GM18909 (cell line): ENCODE measurements around the gene SAMD4A.

Experiments
- ATAC-seq: cut with Tn5 transposase; IDR thresholded peaks from one replicate; pipeline ENCODE4 v1.9.1; 2021; ENCODE audit warnings: mild to moderate bottlenecking; ENCODE audit not compliant: unreplicated experiment, poor library complexity

Gene SAMD4A

DNA sequence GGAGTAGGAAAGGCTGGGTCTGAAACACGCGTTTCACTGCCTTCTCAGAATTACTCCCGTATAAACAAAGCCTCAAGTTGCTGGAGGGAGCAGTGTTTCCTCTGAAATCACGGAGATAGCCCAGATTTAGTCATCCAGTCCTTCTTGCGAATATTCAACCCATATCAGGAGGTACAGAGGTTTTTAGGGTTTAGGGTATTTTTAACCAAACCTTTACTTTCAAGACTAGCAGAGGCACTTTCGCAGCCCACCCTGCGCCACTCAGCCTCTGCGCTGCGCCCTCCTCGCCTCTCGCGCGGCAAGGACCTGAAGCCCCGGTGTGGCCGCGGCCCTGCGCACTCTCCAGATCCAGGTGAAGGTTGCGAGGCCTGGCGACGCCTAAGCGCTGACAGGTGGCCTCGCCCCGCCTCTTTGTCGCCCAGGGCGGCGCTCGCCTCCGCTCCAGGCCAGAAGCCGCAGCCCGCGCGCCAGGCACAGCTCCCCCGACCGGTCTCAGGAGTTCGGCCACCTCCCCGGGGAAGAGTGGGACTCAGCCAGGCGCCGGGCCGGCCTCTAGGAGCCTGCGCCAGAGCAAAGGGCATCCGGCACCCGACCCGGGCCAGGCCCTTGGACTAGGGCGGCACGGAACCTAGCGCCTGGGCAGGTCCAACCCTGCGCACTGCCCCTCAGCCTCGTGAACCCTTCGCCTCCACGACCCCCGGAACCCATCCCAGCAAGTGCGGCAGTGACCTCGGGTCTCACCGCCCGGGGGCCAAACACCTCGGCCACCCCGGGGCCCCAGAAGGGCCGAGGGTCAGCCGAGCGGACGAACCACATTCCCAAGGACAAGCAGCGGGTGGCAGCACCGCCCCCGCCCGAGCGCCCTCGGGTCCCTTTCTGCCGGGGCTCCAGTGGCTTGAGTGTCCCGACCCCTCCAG lies 1.8 kb upstream of the SAMD4A start:
- peak; percentile 41 for ATAC-seq

DNA sequence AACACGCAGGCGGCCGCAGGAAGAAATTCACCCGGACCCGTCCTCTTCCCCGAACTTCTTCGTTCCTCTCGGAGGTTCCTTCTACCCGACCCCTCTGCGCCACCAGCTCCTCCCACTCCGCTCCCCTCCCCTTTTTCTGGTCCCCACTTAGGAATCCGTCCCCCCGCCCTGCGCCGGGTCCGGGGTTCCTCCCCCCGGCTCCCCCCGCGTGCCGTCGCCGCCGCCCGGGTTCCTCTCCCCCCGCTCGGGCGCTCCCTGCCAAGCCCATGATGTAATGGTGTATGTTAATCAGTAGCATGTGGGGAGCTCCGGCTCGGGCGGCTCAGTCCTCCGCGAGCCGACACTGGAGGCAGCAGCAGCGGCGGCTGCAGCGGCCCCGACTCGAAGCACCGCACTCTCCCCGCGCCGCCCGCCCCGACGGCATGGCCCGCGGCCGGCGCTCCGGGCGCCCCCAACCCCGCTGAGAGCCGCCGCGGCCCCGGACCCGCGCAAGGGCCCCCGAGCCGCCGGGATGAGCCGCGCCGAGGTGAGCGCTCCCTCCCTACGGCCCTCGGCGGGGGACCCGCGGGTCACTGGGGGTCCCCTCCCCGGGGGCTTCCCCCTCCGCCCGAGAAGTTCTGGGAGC lies 1.0 kb upstream of the SAMD4A start:
- peak; percentile 60 for ATAC-seq

DNA sequence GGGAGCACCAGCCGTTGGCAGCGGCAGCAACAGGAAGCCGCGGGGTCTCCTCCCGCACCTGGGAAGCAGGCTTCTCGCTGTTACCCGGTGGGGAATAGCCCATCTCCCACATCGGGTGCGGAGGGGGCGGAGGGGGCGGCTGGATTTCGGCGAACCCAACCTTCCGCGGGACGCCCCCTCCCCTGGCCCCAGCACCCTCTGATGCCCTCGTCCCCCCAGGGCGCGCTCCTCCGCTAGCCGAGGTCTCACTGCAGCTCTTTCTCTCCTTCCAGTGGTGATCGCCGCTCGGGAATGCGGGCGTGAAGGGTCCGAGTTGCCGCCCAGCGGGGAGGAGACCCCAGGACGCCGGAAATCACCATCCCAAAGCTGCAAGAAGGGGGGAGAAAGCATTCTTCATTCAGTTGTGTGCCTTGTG lies 303 bp downstream of the SAMD4A start:
- no peak for ATAC-seq

DNA sequence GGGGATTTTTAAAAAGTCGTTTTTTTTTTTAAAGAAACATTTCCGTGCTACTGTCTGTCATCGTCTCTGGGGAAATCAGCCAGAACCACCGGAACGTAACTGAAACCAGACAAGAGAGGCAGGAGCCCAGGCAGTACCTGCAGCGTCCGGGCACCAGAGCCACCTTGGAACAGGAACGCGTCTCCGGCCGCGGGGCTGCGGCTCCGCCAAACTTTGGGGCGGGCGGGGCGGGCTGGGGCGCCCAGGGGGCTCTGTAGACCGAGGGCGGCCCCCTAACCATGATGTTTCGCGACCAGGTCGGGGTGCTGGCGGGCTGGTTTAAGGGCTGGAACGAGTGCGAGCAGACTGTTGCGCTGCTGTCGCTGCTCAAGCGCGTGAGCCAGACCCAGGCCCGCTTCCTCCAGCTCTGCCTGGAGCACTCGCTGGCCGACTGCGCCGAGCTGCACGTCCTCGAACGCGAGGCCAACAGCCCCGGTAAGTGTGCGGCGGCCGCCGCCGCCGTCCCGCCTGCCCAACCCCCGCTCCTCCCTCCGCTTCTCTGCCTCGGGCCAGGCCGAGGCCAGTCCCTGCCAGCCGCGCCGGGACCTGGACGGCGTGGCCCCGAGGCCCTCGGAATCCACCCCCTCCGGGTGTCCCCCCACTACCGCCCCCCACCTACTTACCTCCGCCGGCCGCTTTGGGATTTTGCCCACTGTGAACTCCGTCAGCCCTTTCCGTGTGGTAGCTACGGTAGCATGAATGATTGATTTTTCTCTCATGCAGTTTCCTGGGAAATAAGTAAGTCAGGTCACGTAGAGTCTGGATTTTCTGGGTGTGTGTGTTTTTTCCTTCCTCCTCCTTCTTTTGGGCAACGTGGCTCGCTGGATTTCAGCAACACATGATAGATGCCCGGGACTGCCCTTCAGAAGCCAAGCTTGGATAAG lies 972 bp downstream of the SAMD4A start:
- no peak for ATAC-seq

GRCh38 chr14:54568821-54569595 lies 2.1 kb downstream of the SAMD4A start:
- no peak for ATAC-seq

- no peak for ATAC-seq
Measured at GRCh38 chr14:54570047-54570446, 3.1 kb downstream of the SAMD4A start.

DNA sequence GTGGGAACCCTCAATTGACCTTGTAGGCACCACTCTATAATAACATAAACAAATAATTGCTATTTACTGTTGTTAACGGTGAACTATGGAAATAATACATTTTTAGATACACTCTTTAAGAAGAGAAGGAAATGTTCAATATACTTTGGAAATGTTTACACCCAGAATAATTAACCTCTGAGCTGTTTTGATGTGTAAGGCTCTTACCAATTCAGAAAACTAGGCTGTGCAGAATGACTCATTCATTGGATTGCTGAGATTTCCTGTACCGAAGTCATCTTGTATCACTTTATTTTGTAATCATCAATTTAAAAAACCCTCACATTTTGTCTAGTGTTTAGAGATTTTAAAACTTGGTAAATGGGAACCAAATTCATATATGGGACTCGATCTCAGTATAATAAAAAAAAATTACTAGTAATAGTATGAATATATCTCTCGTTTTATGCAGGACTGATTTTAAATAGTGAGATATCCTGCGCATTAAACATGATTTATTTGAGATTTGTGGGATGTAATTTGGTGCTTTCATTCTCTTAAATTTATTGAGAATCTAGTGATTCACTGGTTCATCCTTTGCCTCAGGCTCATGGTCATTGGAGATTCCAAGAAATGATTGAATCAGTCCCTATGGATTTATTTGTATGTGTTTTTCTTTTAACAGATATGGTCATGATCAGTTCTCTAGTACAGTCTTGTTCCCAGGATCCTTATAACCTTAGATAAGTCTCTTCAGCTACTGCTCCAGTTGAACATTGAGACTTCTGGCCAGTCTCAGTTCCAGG lies 3.9 kb downstream of the SAMD4A start:
- ATAC-seq: no peak

- ATAC-seq: no peak
Measured at GRCh38 chr14:54572316-54572715, 5.4 kb downstream of the SAMD4A start.

- ATAC-seq: no peak
Measured at GRCh38 chr14:54574528-54574927, 7.6 kb downstream of the SAMD4A start.

GRCh38 chr14:54577494-54577893 lies 10.6 kb downstream of the SAMD4A start:
- ATAC-seq: no peak

DNA sequence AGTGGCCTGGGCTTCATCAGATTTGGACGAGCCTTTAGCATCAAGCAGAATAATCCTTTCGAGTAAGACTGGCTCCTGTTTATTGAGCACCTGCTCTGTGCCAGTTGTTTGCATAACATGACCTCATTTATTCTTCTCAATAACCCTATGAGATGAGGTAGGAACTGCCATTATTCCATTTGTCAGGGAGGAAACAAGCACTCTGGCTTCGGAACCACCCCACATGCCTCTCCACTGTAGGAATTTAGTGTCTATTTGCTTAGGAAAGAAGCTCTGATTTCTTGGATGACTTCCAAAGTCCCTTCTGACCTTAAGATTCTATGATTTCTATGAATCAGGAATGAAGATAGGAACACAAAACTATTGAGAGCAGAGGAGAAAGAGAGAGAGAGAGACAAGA lies 11.0 kb downstream of the SAMD4A start:
- no peak for ATAC-seq

DNA sequence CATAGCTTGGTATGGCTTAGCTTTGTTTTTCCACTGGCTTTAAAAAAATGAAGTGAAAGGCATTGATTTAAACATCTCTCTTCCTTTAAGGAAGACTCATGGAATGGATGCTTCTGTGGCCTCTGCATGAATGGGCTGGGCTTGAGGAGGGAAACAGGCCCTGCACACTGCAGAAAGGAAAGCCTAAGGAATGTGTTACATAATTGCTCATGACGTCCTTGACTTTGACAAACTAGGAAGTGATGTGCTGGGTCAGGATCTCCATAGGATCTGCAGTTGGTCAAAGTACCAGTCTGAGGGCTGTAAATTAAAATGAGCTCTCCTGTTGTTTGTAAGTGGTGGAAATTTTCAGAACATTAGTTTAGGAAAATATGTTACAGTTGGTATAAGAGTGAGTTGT lies 12.7 kb downstream of the SAMD4A start:
- ATAC-seq: no peak

DNA sequence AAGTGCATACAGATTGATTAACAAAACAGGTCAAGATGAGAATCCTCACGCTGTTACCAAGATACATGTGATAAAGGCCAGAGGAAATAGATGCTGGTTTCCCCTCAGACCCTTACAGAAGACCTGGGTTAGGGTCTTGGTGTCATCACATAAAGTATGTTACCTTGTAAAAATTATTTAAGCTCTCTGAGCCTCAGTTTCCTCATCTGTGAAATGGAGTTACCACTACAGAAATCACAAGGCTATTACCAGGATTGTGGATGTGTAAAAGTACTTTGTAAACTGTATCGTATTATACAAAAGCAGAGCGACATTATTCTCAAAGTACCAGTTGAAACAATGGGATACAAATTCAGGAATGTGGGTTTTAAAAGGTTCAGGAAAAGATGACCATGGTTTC lies 14.0 kb downstream of the SAMD4A start:
- ATAC-seq: no peak

DNA sequence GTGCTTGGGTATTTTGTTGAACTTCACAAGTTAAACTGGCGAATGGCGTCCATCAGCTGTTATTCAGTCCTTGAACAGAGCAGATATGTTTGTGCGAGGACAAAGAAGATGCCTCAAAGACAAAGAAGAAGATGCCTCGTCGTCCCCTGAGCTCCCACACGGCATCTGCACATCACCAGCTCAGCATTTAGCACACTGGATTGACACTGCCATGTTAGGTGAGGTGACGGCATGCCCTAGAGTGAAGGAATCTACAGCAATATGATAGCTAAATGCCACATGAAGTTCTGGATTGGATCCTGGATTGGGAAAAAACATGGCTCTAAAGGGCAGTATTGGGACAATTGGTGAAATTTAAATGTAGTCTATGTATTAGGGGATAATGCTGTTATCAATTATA lies 15.4 kb downstream of the SAMD4A start:
- ATAC-seq: no peak

DNA sequence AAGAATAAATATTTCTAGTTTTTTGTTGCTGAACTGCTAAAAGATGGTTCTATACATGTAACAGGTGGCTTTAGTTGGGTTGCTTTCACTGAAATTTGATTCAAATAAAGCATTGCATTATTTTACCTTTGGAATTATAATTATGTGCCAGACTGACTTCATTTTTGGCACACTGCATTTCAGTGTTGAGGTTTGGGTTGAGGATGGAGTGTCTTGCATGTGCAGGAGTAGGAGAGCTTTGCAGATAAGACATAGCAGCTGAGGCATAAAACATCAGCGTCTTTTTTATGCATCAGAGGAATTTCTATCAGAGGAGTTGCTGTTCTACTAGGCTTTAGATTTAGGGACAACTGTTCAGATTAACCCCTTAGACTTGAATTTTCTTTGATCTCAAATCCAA lies 17.2 kb downstream of the SAMD4A start:
- ATAC-seq: no peak

DNA sequence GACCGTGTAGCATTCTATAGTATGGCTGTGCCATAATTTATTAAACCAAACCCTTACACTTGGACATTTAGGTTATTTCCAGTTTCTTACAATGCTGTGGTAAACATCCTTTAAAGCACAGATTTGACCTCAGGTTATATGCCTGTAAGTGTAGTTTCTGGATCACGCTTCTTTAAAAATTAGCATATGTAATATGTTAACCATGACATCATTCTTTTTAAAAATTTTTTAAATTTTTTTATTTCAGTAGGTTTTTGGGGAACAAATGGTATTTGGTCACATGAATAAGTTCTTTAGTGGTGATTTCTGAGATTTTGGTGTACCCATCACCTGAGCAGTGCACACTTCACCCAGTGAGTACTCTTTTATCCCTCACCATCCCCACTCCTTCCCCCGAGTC lies 18.3 kb downstream of the SAMD4A start:
- no peak for ATAC-seq

DNA sequence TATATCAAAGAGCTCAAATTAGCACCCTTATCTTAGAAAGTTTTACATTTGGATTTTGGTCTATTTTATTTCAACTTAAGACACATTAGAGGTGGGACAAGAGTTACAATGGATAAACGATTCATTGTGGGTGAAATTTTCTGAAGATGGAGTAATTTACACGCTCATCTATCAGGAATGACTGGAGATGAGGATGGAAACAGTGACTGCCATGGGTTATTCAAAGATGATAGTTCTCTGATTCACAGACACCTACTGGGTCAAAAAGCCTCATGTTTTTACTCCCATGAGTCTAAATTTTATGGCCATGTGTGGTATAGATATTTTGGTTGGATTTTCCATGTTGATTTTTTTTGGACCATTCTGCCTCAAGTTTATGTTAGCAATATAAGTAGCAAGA lies 22.1 kb downstream of the SAMD4A start:
- no peak for ATAC-seq

GRCh38 chr14:54589843-54590242 lies 22.9 kb downstream of the SAMD4A start:
- ATAC-seq: no peak

- no peak for ATAC-seq
Measured at GRCh38 chr14:54590481-54590880, 23.6 kb downstream of the SAMD4A start.
